ENCODE measurements around the gene MRPS6.

DNA sequence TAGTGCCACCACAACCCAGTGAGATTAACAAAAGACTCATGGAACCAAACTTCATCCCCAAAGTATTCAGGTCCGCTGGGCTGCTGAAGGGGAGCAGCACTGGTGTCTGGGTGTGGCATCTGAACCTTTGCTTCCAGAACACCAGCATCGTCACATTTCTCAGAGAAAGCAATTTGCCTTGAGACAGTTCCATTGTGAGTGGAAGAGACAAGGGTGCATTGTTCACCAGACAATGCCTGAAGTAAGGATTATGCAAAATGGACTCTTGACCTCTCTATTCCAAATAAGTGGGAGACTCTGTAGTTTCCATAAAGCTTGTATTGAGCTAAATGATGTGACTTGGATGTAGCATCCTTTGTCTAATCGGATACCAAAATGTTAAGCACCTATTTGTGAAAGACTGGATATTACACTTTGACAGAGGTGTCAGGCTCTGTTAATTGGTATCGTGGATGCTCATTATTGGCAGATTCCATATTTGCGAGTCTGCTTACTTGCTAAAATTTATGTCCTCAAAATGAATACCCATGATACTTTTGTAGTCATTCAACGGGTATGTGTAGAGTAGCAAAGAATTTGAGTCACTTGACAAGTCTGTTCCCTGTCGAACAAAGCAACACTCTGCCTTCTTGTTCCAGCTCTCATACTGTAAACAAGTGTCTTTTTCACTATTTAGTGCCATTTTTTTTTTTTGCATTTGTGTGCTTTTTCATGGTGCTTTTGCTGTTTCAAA lies 75.6 kb downstream of the MRPS6 start:
- TF ChIP-seq POLR2AphosphoS5 (IDR thresholded peaks at IDR 0.05; ENCODE audit: low read depth, low read length), result no peak
- TF ChIP-seq TAF1 (IDR thresholded peaks at IDR 0.05; ENCODE audit: borderline replicate concordance, insufficient read depth, low read length), result no peak
- no peak for TF ChIP-seq FOXP2 (optimal IDR thresholded peaks at IDR 0.05; ENCODE audit: borderline replicate concordance, extremely low read depth, extremely low read length, insufficient read depth)
- TF ChIP-seq, protein P1, sequence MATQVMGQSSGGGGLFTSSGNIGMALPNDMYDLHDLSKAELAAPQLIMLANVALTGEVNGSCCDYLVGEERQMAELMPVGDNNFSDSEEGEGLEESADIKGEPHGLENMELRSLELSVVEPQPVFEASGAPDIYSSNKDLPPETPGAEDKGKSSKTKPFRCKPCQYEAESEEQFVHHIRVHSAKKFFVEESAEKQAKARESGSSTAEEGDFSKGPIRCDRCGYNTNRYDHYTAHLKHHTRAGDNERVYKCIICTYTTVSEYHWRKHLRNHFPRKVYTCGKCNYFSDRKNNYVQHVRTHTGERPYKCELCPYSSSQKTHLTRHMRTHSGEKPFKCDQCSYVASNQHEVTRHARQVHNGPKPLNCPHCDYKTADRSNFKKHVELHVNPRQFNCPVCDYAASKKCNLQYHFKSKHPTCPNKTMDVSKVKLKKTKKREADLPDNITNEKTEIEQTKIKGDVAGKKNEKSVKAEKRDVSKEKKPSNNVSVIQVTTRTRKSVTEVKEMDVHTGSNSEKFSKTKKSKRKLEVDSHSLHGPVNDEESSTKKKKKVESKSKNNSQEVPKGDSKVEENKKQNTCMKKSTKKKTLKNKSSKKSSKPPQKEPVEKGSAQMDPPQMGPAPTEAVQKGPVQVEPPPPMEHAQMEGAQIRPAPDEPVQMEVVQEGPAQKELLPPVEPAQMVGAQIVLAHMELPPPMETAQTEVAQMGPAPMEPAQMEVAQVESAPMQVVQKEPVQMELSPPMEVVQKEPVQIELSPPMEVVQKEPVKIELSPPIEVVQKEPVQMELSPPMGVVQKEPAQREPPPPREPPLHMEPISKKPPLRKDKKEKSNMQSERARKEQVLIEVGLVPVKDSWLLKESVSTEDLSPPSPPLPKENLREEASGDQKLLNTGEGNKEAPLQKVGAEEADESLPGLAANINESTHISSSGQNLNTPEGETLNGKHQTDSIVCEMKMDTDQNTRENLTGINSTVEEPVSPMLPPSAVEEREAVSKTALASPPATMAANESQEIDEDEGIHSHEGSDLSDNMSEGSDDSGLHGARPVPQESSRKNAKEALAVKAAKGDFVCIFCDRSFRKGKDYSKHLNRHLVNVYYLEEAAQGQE (IDR thresholded peaks at IDR 0.05; ENCODE audit: insufficient read depth in 1 of 2, low read depth in 2 of 2, low read length in 2 of 2), result no peak
- TF ChIP-seq SIN3A (IDR thresholded peaks at IDR 0.05; ENCODE audit: borderline replicate concordance, insufficient read depth, low read length), result no peak

Measured in PFSK-1 (cell line).